Measurements from ENCODE around the gene ZRANB3.

Gene ZRANB3

GRCh38 chr2:135182190-135182589 lies 348.8 kb downstream of the ZRANB3 start:
- DNase-seq (ENCODE audit: low read depth in 1 of 2, low spot score in 1 of 2) = no peak

GRCh38 chr2:135179689-135180088 lies 351.3 kb downstream of the ZRANB3 start:
- DNase-seq (ENCODE audit: low read depth in 1 of 2, low spot score in 1 of 2) = no peak

GRCh38 chr2:135175177-135175576 lies 355.8 kb downstream of the ZRANB3 start:
- no peak for DNase-seq (ENCODE audit: low read depth in 1 of 2, low spot score in 1 of 2)

GRCh38 chr2:135174810-135175093 lies 356.3 kb downstream of the ZRANB3 start:
- no peak for DNase-seq (ENCODE audit: low read depth in 1 of 2, low spot score in 1 of 2)

- no peak for DNase-seq (ENCODE audit: low read depth in 1 of 2, low spot score in 1 of 2)
Observed at GRCh38 chr2:135174049-135174809, 356.8 kb downstream of the ZRANB3 start.

GRCh38 chr2:135169900-135170753 lies 360.9 kb downstream of the ZRANB3 start:
- DNase-seq (ENCODE audit: low read depth in 1 of 2, low spot score in 1 of 2) = no peak

- no peak for DNase-seq (ENCODE audit: low read depth in 1 of 2, low spot score in 1 of 2)
Observed at GRCh38 chr2:135168204-135168856, 362.7 kb downstream of the ZRANB3 start.

GRCh38 chr2:135167273-135167672 lies 363.7 kb downstream of the ZRANB3 start:
- DNase-seq (ENCODE audit: low read depth in 1 of 2, low spot score in 1 of 2) = no peak

GRCh38 chr2:135164431-135164830 lies 366.6 kb downstream of the ZRANB3 start:
- no peak for DNase-seq (ENCODE audit: low read depth in 1 of 2, low spot score in 1 of 2)

GRCh38 chr2:135163901-135164300 lies 367.1 kb downstream of the ZRANB3 start:
- no peak for DNase-seq (ENCODE audit: low read depth in 1 of 2, low spot score in 1 of 2)

- no peak for DNase-seq (ENCODE audit: low read depth in 1 of 2, low spot score in 1 of 2)
Observed at GRCh38 chr2:135163306-135163705, 367.7 kb downstream of the ZRANB3 start.

- DNase-seq (ENCODE audit: low read depth in 1 of 2, low spot score in 1 of 2) = no peak
Observed at GRCh38 chr2:135162786-135163185, 368.2 kb downstream of the ZRANB3 start.

GRCh38 chr2:135162377-135162776 lies 368.6 kb downstream of the ZRANB3 start:
- DNase-seq (ENCODE audit: low read depth in 1 of 2, low spot score in 1 of 2) = no peak

- no peak for DNase-seq (ENCODE audit: low read depth in 1 of 2, low spot score in 1 of 2)
Observed at GRCh38 chr2:135159191-135159590, 371.8 kb downstream of the ZRANB3 start.

GRCh38 chr2:135157856-135158255 lies 373.2 kb downstream of the ZRANB3 start:
- no peak for DNase-seq (ENCODE audit: low read depth in 1 of 2, low spot score in 1 of 2)

GRCh38 chr2:135154962-135155361 lies 376.1 kb downstream of the ZRANB3 start:
- DNase-seq (ENCODE audit: low read depth in 1 of 2, low spot score in 1 of 2) = no peak

GRCh38 chr2:135152361-135152760 lies 378.7 kb downstream of the ZRANB3 start:
- DNase-seq (ENCODE audit: low read depth in 1 of 2, low spot score in 1 of 2) = no peak

- no peak for DNase-seq (ENCODE audit: low read depth in 1 of 2, low spot score in 1 of 2)
Observed at GRCh38 chr2:135151615-135152014, 379.4 kb downstream of the ZRANB3 start.

GRCh38 chr2:135150725-135151124 lies 380.3 kb downstream of the ZRANB3 start:
- no peak for DNase-seq (ENCODE audit: low read depth in 1 of 2, low spot score in 1 of 2)

GRCh38 chr2:135149251-135149650 lies 381.8 kb downstream of the ZRANB3 start:
- no peak for DNase-seq (ENCODE audit: low read depth in 1 of 2, low spot score in 1 of 2)

- no peak for DNase-seq (ENCODE audit: low read depth in 1 of 2, low spot score in 1 of 2)
Observed at GRCh38 chr2:135144343-135144742, 386.7 kb downstream of the ZRANB3 start.

- no peak for DNase-seq (ENCODE audit: low read depth in 1 of 2, low spot score in 1 of 2)
Observed at GRCh38 chr2:135142323-135142722, 388.7 kb downstream of the ZRANB3 start.

All from stimulated activated CD4-positive, alpha-beta T cell treated with anti-CD3 and anti-CD28 coated beads, Interleukin-15, amount 100 ng/mL, for 1 hour (primary cell).